ENCODE measurements around the gene ATP11A. TPM values are rescaled to one million over a fixed set of nuclear protein-coding genes. Genes with fewer than 3 reads are reported as not detected.

Gene ATP11A
- total and polyA plus RNA-seq, 2 experiments from 2014 or later = 28.7 to 30.8 TPM

GRCh38 chr13:112771877-112772538 is 82.2 kb downstream of the ATP11A start:
- H3K4me2 ChIP-seq = no peak overlapping the region

GRCh38 chr13:112772539-112772909 is 82.7 kb downstream of the ATP11A start:
- H3K9me3 ChIP-seq (ENCODE audit: low read depth) = no peaks in the 10 kb centered on the region
- WGBS (ENCODE audit: low lambda C conversion rate, missing lambda C conversion rate) = 94% methylated on average over 10 of the region's 10 CpGs
- H3K4me3 ChIP-seq = no peak overlapping the region
- H3K27me3 ChIP-seq = no peaks in the 10 kb centered on the region
- TF ChIP-seq EZH2 (IDR thresholded peaks at IDR 0.05; ENCODE audit: borderline replicate concordance) (no peak), CTCF (IDR thresholded peaks at IDR 0.05; ENCODE audit: poor library complexity) (no peak), EZH2phosphoT487 (IDR thresholded peaks at IDR 0.05; ENCODE audit: low read depth, severe bottlenecking, unreplicated experiment) (no peak)
- no peak overlapping the region for H2AFZ ChIP-seq
- no peak overlapping the region for H3K27ac ChIP-seq
- H3K9me2 ChIP-seq (replicated peaks; ENCODE audit: insufficient read depth) = no peaks in the 10 kb centered on the region
- H3K79me2 ChIP-seq = peaks cover 75% of the 10 kb centered on the region
- DNase-seq (ENCODE audit: low spot score) = no peak
- peaks cover 15% of the 10 kb centered on the region for H4K20me1 ChIP-seq (ENCODE audit: insufficient read depth, poor library complexity, severe bottlenecking)
- no peaks in the 10 kb centered on the region for H3K36me3 ChIP-seq (replicated peaks; ENCODE audit: insufficient read depth, low read depth)
- H3K4me1 ChIP-seq (ENCODE audit: insufficient read depth) = peaks cover 6% of the 10 kb centered on the region
- H3K4me2 ChIP-seq = no peak overlapping the region

More at GRCh38 chr13:112771877-112772538, 82.2 kb downstream of the ATP11A start:
- no peaks in the 10 kb centered on the region for H3K9me3 ChIP-seq (ENCODE audit: low read depth)
- H3K27me3 ChIP-seq = no peaks in the 10 kb centered on the region
- no peaks in the 10 kb centered on the region for H3K9me2 ChIP-seq (replicated peaks; ENCODE audit: insufficient read depth)
- no peak overlapping the region for H2AFZ ChIP-seq
- peaks cover 70% of the 10 kb centered on the region for H3K79me2 ChIP-seq
- WGBS (ENCODE audit: low lambda C conversion rate, missing lambda C conversion rate) = 80% methylated on average over 18 of the region's 18 CpGs
- H3K27ac ChIP-seq = no peak overlapping the region
- H4K20me1 ChIP-seq (ENCODE audit: insufficient read depth, poor library complexity, severe bottlenecking) = peaks cover 15% of the 10 kb centered on the region
- H3K36me3 ChIP-seq (replicated peaks; ENCODE audit: insufficient read depth, low read depth) = no peaks in the 10 kb centered on the region
- peaks cover 6% of the 10 kb centered on the region for H3K4me1 ChIP-seq (ENCODE audit: insufficient read depth)
- TF ChIP-seq EZH2 (IDR thresholded peaks at IDR 0.05; ENCODE audit: borderline replicate concordance) = no peak
- no peak for TF ChIP-seq CTCF (IDR thresholded peaks at IDR 0.05; ENCODE audit: poor library complexity)
- no peak for TF ChIP-seq EZH2phosphoT487 (IDR thresholded peaks at IDR 0.05; ENCODE audit: low read depth, severe bottlenecking, unreplicated experiment)
- DNase-seq (ENCODE audit: low spot score) = no peak
- no peak overlapping the region for H3K4me3 ChIP-seq

- DNase-seq (ENCODE audit: low spot score) = no peak
- Histone ChIP-seq H3K36me3 (replicated peaks; ENCODE audit: insufficient read depth, low read depth) (no peaks in the 10 kb centered on the region), H3K9me2 (replicated peaks; ENCODE audit: insufficient read depth) (no peaks in the 10 kb centered on the region), H4K20me1 (ENCODE audit: insufficient read depth, poor library complexity, severe bottlenecking) (peaks cover 15% of the 10 kb centered on the region), H3K27ac (no peak overlapping the region), H2AFZ (no peak overlapping the region), H3K27me3 (no peaks in the 10 kb centered on the region), H3K4me1 (ENCODE audit: insufficient read depth) (peaks cover 6% of the 10 kb centered on the region), H3K4me2 (no peak overlapping the region), H3K4me3 (no peak overlapping the region), H3K9me3 (ENCODE audit: low read depth) (no peaks in the 10 kb centered on the region), H3K79me2 (peaks cover 79% of the 10 kb centered on the region)
- 97% methylated on average over 8 of the region's 8 CpGs for WGBS (ENCODE audit: low lambda C conversion rate, missing lambda C conversion rate)
- TF ChIP-seq EZH2 (IDR thresholded peaks at IDR 0.05; ENCODE audit: borderline replicate concordance) (no peak), CTCF (IDR thresholded peaks at IDR 0.05; ENCODE audit: poor library complexity) (no peak), EZH2phosphoT487 (IDR thresholded peaks at IDR 0.05; ENCODE audit: low read depth, severe bottlenecking, unreplicated experiment) (no peak)
Observed at GRCh38 chr13:112772929-112773328, 83.1 kb downstream of the ATP11A start.
